Measurements from ENCODE around the gene ZNF443.
"Not testable (repeated sequence)": the region's sequence is repeated elsewhere in the genome, so short reads cannot be mapped to it uniquely, and the experiment has no call there.

The ZNF443 gene

DNA sequence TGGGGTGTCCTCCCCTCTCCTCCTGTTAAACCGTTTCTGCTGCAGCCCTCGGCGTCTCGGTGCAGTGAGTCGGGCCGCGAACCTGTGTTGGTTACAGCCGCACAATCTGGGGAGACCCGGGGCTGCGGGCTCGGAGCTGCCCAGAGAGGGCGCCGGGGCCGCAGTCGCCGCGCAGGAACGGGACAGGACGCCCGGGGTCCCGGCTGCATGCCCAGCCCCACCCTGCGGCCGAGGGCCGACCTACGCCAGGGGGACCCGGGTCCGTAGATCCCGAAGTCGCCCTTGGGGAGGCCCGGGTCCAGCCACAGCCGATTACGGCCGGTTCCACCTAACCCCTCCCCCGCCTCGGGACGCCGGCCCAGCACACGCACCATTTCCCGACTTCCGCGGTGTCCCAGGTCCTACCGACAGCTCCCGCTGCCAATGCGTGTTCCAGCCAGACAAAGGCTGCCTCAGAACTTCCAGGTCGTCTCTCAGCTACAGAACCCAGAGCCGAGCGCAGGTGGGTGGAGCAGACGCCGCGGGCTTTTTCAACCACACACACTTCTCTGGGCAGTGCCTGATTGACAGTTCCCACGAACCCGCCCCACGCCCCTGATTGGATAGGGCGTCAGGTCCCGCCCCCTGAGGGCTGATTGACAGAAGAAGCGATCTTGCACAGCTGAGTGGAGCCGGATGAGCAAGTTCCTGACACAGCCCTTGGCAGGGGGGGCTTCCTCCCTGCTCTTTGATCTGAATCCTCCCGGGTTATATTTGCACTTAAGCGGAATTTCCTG is at the start of gene ZNF443:
Gene ZNF443, minus strand, starts transcription at position 481 of the 776 bp plus-strand sequence. Its CDS starts 107 bp downstream, at position 374.
- in situ Hi-C loops (cut with HindIII; ENCODE audit: low sequenced_read_pairs): no loop called here

GRCh38 chr19:12486265-12486783 is 45.5 kb upstream of the ZNF443 start:
- in situ Hi-C loops (cut with HindIII; ENCODE audit: low sequenced_read_pairs): not testable (repeated sequence)

GRCh38 chr19:12485571-12485970 is 44.8 kb upstream of the ZNF443 start:
- in situ Hi-C loops (cut with HindIII; ENCODE audit: low sequenced_read_pairs): no loop called here

GRCh38 chr19:12485052-12485416 is 44.2 kb upstream of the ZNF443 start:
- in situ Hi-C loops (cut with HindIII; ENCODE audit: low sequenced_read_pairs): no loop called here

- in situ Hi-C loops (cut with HindIII; ENCODE audit: low sequenced_read_pairs): no loop called here
Observed at GRCh38 chr19:12484371-12485051, 43.7 kb upstream of the ZNF443 start, which contains the start of gene ZNF709. TSS of gene ZNF709 (minus strand) at chr19:12484816. CDS start at chr19:12484657, 159 bp downstream.

DNA sequence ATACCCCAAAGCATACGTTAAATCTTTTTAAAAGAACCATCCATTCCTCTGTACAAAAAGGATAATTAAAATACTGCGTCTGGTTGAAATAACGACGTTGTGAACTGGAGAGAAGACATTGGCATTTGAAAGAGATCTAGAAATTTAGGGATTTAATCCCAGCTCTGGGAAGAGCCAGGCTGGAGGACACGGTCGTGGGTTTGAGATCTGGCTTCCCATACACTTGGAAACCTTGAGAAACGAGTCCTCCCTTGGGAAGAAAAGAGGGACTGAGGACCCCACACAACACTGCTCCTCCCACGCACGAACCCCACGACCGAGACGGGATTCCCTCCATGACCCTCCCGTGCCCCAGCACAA is 43.2 kb upstream of the ZNF443 start:
- in situ Hi-C loops (cut with HindIII; ENCODE audit: low sequenced_read_pairs): no loop called here

DNA sequence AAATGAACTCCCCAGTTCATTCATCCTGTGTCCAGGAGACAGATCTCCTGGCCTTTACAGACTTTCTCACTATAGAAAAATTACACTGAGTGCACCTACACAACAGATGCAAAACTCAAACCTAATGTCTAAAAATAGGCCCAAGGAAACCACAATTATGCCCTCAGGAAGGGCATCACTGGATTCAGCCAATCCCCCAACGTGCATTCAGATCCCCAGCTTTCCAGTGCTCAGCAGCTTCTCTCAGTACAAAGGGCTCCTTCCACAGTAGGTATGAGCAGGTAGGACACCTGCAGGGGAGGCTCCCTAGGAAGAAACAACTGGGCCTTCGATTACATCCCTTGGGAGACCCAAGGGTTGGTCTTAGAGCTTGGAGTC is 41.7 kb upstream of the ZNF443 start:
- in situ Hi-C loops (cut with HindIII; ENCODE audit: low sequenced_read_pairs): no loop called here

GRCh38 chr19:12481781-12482508 is 41.1 kb upstream of the ZNF443 start:
- in situ Hi-C loops (cut with HindIII; ENCODE audit: low sequenced_read_pairs): no loop called here

DNA sequence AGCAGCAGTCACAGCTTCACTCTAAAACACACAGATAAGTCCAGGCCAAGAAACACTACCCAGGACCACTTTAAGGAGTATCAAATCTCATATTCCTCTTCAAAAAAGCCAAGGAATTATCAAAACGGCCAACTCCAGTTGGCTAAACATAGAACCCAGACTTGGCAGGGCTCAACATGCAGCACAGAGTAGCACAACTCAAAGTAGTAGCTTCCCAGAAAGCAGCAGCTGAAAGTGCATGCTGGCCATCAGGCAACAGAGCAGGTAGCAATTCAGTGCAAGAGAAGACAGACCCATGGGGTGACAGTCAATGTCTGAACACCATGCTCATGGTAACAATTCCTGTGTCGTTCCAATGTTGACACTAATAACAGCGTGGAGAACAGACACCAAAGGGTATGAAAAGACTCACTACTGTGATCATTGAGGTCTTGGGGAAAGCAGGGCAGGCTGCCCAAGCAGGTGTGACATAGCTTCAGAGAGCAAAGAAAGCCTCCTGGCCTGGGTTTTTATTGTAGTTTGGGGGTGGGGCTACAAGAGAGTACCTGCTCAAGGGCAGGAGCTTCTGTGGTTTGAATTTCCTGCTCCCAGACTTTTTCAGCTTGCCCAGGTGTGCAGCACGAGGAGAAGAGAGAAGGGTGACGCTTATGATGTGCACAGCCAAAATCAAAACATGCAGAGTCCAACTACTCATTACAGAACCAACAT is 37.6 kb upstream of the ZNF443 start:
- in situ Hi-C loops (cut with HindIII; ENCODE audit: low sequenced_read_pairs): no loop called here

DNA sequence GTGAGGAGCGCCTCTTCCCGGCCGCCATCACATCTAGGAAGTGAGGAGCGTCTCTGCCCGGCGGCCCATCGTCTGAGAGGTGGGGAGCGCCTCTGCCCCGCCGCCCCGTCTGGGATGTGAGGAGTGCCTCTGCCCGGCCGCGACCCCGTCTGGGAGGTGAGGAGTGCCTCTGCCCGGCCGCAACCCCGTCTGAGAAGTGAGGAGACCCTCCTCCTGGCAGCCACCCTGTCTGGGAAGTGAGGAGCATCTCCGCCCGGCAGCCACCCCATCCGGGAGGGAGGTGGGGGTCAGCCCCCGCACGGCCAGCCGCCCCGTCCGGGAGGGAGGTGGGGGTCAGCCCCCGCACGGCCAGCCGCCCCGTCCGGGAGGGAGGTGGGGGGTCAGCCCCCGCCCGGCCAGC is 26.8 kb upstream of the ZNF443 start:
- in situ Hi-C loops (cut with HindIII; ENCODE audit: low sequenced_read_pairs): not testable (repeated sequence)

DNA sequence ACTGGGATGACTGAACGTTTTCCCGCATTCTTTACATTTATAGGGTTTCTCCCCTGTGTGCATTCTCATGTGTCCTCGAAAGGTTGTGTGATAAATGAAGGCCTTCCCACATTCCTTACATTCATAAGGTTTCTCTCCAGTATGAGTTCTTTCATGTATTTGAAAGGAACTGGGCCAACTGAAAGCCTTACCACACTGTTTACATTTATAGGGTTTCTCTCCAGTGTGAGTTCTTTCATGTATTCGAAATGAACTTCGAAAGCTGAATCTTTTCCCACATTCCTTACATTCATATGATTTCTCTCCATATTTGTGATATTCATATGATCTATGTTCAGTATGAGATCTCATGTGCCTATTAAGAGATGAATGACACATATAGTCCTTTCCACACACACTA is 24.4 kb upstream of the ZNF443 start:
- in situ Hi-C loops (cut with HindIII; ENCODE audit: low sequenced_read_pairs): no loop called here

- in situ Hi-C loops (cut with HindIII; ENCODE audit: low sequenced_read_pairs): no loop called here
Observed at GRCh38 chr19:12464769-12465168, 23.9 kb upstream of the ZNF443 start.

GRCh38 chr19:12464139-12464538 is 23.3 kb upstream of the ZNF443 start:
- in situ Hi-C loops (cut with HindIII; ENCODE audit: low sequenced_read_pairs): not testable (repeated sequence)

DNA sequence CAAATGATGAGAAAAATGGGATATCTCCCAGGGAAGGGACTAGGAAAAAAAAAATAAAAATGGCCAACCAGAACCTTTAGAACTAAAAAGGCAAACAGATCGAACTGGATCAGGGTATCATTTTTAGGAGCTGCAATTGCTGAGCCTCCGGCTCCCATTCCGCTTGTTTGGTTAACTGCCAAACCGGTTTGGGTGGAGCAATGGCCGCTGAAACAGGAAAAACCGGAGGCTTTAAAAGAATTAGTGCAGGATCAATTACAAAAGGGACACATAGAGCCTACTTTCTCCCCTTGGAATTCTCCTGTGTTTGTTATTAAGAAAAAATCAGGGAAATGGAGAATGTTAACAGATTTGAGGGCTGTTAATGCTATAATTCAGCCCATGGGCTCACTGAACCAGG is 12.7 kb upstream of the ZNF443 start:
- in situ Hi-C loops (cut with HindIII; ENCODE audit: low sequenced_read_pairs): no loop called here

DNA sequence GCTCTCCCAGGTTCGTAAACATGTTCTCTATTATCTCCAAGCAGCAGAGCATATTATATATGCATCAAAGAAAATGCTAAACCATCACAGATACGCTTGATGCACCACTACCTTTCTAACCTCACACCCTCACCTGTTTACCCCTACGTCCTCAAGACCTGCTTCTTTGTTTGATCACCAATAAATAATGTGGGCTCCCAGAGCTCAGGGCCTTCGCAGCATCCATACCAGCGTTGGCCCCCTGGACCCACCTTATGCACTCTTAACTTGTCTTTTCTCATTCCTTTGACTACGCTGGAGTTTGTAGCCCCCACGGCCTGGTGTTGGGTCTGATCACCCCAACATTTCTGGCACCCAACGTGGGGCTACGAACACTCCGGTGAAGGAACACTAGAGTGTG is 10.0 kb upstream of the ZNF443 start:
- in situ Hi-C loops (cut with HindIII; ENCODE audit: low sequenced_read_pairs): no loop called here

DNA sequence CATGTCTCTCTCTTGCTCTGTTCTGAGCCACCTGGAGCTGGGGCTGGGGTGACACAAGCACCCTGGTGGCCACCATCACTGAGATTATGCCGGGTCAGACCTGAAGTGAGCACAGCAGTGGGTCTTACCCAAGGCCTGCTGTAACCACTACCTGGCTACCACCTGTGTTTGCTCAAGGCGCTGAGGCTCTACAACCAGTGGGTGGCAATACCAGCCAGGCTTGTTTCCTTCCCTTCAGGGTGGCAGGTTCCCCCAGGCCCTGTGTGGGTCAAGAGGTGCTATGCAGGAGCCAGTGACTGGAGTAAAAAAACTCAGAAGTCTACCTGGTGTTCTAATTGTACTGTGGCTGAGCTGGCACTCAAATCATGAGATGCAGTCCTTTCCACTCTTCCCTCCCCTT is 8.0 kb upstream of the ZNF443 start:
- in situ Hi-C loops (cut with HindIII; ENCODE audit: low sequenced_read_pairs): no loop called here

DNA sequence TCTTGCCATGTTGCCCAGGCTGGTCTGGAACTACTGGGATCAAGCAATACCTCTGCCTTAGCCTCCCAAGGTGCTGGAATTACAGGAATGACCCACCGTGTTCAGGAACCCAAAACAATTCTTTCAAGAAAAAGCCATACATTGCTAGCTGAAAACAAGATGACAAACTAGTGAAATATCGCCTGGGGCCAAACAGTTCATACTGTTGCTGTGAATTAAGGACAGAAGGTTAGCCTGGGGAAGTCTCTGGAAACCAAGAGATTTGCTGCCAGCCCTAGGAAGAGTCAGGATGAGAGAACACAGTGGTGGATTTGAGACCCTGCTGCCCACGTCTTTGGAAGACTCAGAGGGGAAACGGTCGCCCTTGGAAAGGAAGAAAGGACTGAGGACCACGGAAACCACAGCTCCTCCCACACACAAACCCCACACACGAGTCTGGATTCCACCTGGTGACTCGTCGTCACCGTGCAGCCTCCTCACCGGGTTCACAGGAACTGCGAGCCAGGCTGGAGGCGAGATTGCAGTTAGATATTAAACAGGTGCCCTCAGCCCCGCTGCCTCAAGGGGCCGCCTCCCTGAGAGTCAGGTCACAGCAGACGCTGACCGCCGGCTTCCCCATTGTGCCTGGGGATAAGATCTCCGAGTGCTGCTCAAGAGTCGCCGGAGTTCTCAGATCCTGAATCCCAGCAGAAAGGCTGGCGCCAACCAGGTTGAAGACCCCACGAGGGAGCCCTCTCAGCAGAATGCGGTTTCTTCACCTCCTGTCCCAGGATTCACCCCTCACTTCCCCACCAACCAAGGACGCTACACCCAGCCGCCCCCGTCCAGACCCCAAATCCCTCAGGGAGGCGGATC is 908 bp downstream of the ZNF443 start:
- in situ Hi-C loops (cut with HindIII; ENCODE audit: low sequenced_read_pairs): not testable (repeated sequence)

DNA sequence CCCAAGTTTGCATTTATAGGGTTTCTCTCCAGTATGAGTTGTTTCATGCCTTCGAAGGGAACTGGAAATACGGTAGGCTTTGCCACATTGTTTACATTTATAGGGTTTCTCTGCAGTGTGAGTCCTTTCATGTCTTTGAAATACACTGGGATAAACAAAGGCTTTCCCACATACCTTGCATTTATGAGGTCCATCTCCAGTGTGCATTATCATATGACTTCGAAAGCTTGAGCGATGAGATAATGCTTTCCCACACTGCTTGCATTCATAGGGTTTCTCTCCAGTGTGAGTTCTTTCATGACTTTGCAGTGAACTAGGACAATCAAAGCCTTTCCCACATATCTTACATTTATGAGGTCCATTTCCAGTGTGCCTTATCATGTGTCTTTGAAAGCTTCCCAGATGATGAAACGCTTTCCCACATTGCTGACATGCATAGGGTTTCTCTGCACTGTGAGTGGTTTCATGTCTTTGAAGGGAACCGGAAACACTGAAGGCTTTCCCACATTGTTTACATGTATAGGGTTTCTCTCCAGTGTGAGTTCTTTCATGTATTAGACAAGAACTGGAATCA is 10.0 kb downstream of the ZNF443 start:
- in situ Hi-C loops (cut with HindIII; ENCODE audit: low sequenced_read_pairs): not testable (repeated sequence)

- in situ Hi-C loops (cut with HindIII; ENCODE audit: low sequenced_read_pairs): no loop called here
Observed at GRCh38 chr19:12425888-12426274, 14.9 kb downstream of the ZNF443 start.

Measured in endothelial cell of hepatic sinusoid (primary cell).